Activated T-helper 1 cell treated with anti-CD3 and anti-CD28 coated beads, Interleukin-2, amount 50 U/mL, for 16 hours (primary cell): ENCODE measurements around the gene PNPLA7.
"Not testable (repeated sequence)": the region's sequence is repeated elsewhere in the genome, so short reads cannot be mapped to it uniquely, and the experiment has no call there.

Experiments used
- DNase-seq, 2 donors: peaks; one replicate each; pipeline ENCODE4 v3.0.0-alpha.2; 2020; ENCODE audit warnings: low read depth in 1 of 2, low spot score in 1 of 2

Gene PNPLA7

DNA sequence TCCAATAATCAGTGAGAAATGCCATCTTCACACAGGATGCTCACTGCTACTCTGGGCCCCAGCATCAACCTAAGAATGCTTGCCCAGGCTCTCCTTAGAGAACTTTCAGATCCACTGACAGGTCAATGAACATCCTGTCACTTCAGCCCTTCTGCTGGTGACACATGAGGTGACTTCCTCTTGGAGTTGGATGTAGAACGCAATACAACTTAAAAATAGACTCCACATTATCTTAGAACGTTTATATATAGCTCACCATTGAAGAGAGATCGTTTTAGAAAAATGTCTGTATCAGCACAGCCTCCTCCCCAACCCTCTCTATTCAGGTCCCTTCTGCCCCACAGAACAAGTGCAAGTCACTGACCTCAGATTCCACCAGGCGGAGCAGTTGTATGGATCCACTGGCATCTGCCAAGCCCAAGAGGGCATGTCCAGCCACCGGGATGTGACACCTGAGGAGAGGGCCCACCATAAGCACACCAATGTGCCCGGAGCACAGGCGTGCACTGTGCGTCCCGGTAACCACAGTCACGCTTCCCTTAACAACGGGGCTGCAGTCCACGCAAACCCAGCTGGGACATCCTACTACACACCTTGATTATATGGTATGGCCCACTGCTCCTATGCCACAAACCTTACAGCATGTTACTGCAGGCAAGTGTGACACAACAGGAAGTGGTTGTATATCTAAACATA is 25.7 kb upstream of the PNPLA7 start:
- no peak for DNase-seq

DNA sequence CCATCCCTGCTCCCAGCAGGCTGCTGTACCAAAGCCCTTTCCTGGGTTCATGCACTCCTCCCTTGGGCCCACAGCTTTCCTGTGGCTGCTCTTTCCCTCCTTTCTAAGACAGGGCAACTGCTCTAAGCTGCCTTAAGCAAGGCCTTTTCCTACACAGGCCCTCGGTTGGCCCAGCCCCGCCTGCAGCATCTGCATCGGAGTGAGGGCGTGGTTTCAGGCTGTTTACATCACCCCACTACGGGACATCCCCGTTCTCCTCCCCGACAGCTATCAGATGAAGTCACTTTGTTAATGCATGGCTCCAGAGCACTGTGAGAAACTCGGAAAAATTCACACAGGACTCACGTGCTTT is 25.1 kb upstream of the PNPLA7 start:
- DNase-seq = no peak

DNA sequence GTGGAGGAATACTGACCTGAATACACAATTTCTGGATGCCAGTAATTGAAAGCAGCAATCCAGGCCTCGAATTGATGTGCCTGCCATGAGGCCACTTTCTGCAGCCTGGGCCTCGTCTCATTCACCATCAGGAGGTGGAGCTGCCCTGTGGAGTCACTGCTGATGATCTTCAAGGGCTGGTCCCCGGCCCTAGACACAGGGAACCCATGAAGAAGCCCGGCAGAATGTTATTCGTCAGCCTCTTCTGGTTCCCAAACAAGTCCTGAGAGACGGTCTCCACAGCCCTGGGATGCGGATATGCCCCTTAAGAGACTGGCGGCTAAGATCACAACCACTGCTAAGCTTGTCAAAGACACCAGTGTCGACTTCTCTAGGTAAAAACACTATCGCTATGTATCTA is 24.0 kb upstream of the PNPLA7 start:
- DNase-seq = no peak

DNA sequence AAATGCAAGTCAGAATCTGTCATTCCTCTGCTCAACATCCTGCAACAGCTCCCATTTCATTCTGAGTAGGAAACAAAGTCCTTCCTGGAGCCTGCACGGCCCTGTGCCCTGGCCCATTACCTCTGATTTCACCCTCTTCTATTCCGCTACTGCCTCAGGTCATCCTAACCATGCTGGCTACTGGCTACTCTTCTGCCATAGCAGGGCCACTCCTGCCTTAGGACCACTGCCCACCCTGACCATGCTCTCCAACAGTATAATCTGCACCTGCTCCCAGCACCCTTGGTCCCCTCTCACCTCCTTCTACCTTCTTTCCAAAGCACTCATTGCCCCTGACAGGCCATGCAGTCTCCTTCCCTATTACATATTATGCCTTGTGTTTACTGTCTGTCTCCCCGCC is 20.4 kb upstream of the PNPLA7 start:
- no peak for DNase-seq

DNA sequence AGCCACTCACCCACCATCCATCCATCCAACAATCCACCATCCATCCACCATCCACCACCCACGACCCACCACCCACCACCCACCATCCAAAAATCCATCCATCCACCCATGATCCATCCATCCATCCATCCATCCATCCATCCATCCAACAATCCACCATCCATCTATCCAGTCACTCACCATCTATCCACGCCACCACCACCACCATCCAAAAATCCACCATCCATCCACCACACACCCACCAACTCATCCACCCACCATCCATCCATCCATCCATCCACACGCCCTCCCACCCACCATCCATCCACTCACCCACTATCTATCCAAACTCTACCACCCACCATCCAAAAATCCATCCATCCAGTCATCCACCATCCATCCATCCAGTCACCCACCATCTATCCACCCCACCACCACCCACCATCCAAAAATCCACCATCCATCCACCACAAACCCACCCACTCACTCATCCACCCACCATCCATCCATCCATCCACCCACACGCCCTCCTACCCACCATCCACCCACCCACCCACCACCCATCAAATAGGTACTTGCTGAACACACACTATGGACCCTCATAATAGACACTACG is 19.5 kb upstream of the PNPLA7 start:
- DNase-seq = no peak

DNA sequence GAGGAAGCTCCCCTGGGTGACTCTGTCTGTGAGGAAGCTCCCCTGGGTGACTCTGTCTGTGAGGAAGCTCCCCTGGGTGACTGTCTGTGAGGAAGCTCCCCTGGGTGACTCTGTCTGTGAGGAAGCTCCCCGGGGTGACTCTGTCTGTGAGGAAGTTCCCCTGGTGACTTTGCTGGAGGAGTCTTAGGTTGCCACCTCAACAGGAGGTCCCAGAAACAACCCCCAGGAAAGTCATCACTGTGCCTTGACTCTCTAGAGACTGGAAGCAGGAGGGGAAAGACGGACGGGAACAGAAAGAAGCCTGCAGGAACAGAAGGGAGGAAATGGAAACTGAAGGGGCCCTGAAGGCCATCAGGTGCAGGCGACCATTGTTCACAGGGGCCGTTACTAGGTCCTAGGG is 18.2 kb upstream of the PNPLA7 start:
- not testable (repeated sequence) for DNase-seq

DNA sequence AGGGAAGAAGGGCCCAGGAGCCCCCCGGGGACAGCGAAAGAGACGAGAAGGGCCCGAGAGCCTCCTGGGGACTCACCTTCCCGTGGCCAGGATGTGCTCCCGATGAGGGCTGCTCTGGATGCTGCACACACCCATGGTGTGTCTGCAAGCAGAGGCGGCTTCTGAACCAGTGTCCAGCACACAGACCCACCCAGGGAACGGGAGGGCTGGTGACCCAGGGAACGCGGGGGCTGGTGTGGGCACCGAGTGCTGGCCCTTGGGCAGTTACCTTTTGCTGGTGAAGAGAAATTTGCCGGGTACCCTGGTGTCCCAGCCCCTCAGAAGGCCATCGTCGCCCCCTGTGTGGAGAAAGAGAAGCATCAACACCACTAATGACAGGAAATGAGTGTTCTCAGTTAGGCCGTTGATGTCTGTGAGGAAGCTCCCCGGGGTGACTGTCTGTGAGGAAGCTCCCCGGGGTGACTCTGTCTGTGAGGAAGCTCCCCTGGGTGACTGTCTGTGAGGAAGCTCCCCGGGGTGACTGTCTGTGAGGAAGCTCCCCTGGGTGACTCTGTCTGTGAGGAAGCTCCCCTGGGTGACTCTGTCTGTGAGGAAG is 14.7 kb upstream of the PNPLA7 start:
- no peak for DNase-seq

DNA sequence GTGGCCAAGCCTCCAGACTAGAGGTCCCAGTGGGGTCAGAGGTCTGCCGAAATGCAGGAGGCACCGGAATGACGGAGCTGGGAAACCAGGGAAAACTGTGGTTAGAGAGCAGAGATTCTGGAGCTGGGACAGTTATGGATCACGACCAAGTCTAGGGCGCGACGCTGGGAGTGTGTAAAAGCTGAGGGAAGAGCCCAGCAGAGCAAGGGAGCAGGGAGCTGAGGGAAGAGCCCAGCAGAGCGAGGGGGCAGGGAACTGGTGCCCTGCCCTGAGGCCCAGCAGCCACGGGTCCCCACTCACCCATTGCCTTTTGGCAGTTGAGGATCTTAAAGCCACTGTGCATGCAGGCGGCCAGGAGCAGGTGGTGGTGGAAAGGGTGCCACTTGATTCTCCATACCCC is 13.9 kb upstream of the PNPLA7 start:
- DNase-seq = no peak

DNA sequence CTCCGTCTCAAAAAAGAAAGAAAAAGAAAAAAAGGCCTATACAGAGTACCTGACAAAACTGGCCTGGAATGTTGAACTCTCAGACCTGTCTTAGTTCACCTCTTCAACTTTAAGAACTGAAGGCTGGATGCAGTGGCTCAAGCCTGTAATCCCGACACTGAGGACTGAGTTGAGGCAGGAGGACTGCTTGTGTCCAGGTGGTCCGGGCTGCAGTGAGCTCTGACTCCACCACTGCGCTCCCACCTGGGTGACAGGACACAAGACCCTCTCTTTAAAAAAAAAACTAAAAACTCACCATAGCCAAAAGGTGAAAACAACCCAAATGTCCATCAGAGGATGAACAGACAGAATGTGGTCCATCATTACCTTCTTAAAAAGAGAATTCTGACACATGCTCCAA is 7.9 kb upstream of the PNPLA7 start:
- DNase-seq = no peak

DNA sequence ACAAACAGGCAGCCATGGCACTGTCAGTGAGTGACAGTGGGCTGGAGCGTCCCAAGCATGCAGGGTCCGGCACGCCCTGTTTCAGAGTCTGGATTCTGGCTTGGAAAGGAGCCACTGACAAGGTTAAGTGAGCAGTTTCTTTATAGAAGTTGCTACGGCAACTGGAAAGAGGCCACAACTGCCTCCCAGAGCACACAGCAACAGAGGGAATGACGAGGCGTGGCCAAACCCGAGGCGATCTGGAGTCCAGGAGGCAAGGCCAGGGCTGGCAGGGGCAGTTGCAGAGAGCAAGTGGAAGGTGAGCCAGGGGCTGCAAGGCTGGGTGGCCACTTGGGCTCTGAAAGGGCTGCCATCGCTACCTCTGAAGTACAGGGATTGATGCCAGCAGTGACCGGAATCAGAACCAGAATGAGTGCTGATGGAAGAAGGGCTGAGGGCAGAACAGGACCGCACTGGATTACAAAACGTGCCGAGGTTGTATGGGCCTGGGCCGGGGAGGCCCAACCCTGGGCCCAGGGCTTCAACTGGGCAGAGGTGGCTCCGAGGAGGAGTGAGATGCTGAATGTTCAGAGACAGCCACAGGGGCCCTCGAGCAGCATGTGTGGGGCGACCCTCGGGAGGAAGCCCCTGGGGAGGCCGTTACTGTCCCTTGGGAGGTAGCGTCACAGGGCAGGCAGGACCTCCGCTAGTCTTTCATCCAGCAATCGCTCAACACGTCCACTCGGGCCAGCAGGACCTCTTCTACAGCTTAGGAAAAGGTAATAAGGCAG is 6.1 kb upstream of the PNPLA7 start:
- DNase-seq = no peak

DNA sequence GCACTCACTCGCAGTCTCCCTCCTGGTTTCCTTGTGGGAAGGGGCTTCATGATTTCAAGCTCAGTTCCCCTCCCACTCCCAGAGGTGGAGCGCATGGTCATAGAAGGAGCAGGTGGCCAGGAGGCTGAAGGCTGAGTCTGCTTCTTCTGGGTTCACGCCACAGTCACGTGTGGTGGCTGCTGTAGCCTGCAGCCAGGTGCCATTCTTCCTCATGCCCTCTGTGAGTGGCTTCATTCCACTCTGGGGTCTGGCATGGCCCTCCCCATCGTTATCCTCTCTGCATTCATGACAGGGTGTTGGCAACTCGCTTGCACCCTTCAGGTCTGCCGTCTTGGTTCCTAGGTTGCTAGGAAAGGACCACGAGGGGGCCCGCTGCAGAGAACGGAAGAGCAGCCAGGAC is 5.0 kb upstream of the PNPLA7 start:
- DNase-seq = no peak

DNA sequence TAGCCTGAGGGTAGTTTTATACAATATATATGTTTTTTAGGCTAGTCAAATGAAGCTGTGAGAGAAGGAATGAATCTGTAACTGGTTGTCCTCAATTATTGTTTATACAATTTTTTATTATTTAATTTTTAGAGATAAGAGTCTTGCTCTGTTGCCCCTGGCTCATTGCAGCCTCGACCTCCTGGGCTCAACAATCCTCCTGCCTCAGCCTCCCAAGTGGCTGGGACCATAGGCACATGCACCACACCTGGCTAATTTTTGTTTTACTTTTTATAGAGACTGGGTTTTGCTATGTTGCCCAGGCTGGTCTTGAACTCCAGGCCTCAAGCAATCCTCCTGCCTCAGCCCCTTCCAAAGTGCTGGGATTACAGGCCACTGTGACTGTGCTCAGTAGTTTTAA is 4.1 kb upstream of the PNPLA7 start:
- DNase-seq = no peak

DNA sequence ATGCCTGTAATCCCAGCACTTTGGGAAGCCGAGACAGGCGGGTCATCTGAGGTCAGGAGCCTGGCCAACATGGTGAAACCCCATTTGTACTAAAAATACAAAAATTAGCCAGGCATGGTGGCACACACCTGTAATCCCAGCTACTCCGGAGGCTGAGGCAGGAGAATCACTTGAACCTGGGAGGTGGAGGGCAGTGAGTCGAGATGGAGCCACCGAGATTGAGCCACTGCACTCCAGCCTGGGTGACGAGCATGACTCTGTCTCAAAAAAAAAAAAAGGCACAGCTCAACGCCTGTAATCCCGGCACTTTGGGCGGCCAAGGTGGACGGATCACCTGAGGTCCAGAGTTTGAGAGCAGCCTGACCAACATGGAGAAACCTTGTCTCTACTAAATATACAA is 3.5 kb upstream of the PNPLA7 start:
- not testable (repeated sequence) for DNase-seq

DNA sequence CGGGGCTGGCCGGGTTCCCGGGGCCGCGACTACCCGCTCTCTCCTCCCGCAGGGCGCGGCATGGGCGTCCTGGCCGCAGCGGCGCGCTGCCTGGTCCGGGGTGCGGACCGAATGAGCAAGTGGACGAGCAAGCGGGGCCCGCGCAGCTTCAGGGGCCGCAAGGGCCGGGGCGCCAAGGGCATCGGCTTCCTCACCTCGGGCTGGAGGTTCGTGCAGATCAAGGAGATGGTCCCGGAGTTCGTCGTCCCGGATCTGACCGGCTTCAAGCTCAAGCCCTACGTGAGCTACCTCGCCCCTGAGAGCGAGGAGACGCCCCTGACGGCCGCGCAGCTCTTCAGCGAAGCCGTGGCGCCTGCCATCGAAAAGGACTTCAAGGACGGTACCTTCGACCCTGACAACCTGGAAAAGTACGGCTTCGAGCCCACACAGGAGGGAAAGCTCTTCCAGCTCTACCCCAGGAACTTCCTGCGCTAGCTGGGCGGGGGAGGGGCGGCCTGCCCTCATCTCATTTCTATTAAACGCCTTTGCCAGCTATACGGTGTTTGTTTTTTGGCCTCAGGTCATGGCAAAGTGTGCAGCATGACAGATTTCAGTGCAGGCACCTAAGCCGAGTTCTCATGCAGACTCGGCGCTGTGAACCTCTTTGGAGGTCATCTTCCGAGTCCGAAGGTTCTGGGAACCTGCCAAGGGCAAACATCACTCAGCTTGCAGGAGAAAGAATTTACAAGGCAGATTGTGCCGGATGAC is 2.0 kb upstream of the PNPLA7 start:
- DNase-seq = no peak

DNA sequence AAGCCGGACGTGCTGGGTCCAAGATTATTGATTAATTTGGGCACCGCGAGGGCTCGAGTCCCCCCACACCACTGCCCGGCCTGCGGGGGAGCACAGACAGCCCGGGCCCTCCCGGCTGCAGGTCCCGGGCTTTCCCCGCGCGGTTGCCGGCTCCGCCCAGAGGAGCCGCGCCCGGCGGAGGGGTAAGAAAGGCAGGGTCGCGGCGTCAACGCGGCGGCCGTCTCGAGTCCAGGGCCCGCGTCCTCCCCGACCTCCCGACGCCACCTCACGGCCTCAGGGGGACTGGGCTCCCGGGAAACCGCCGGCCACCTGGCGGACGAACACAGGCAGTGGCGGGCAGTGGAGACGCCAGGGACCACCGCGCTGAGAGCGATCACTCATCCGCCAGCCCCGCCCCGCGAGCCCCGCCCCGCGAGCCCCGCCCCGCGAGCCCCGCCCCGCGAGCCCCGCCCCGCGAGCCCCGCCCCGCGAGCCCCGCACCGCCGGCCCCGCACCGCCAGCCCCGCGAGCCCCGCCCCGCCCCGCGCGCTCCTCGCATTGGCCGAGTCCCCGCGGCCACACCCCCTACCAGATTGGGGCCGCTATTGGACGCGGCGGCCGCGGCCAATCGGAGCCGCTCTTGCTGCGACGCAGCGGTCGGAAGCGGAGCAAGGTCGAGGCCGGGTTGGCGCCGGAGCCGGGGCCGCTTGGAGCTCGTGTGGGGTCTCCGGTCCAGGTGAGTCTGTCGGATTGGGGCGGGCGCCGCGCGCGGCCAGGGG is 1.2 kb upstream of the PNPLA7 start, which contains the start of gene MRPL41:
MRPL41 (plus strand) TSS at position 616 of the 758 bp plus-strand sequence. CDS start 203 bp downstream, outside the sequence.
- DNase-seq = peak; percentile 73 to 84

DNA sequence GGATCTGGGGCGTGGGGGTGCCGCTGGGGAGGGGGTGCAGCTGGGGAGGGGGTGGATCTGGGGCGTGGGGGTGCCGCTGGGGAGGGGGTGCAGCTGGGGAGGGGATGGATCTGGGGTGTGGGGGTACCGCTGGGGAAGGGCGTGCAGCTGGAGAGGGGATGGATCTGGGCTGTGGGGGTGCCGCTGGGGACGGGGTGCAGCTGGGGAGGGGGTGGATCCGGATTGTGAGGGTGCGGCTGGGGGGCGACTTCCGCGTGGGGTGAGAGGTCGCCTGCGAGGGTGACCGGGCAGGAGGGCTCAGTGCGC is 709 bp upstream of the PNPLA7 start:
- DNase-seq = not testable (repeated sequence)

DNA sequence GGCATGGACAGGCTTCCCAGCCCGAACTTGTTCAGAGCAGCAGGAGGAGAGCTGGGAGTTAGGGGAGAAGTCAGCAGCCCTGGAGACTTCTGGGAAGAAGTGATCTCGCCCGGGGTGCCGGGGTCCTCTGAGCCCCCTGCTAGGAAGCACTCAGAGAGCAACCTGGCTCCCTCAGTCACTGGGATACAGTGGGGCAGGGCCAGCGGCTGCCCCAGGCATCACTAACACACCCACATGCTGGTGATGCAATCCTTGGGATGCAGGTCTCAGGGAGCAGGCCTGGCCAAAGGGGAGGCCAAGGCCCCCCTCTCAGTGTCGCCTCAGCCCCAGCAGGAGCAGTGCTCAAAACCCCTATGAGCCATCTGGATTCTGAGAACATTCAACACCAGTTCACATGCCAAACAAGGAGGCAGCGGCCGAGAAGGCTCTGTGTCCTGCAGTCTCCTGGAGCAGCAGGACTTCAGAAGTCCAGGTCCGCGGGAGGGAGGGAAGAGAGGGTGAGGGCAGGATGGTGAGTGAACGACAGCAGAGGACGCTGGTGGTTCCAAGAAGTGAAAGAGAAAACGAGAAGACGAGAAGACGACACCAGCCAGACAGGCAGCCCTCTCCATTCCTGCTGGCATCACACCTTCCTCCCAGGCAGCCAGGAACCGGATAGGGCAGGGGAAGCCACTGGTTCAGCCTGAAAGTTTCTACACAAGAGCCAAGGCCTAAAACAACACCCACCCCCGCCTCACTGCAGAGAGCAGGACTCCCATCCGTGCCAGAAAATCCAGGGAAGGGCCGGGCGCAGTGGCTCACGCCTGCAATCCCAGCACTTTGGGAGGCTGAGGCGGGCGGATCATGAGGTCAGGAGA is 2.3 kb downstream of the PNPLA7 start:
- no peak for DNase-seq

DNA sequence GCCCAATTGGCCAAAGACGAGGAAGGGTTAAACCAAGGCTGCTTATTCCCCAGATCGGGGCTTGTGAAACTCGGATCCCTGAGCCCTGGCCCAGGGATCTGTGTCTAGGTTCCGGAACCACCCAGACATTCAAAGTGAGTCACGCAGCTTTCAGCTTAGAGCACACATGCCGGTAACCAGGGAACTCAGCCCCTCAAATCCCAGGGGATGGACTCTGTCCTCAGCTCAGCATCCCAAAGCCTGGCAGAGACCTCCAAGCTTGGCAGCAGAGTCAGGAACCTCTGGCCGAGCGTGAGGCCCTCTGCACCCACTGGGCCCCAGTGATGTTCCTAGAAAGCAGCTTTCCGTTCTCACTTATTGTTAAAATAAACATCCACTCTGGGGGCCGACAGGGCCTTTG is 5.1 kb downstream of the PNPLA7 start:
- DNase-seq = no peak

DNA sequence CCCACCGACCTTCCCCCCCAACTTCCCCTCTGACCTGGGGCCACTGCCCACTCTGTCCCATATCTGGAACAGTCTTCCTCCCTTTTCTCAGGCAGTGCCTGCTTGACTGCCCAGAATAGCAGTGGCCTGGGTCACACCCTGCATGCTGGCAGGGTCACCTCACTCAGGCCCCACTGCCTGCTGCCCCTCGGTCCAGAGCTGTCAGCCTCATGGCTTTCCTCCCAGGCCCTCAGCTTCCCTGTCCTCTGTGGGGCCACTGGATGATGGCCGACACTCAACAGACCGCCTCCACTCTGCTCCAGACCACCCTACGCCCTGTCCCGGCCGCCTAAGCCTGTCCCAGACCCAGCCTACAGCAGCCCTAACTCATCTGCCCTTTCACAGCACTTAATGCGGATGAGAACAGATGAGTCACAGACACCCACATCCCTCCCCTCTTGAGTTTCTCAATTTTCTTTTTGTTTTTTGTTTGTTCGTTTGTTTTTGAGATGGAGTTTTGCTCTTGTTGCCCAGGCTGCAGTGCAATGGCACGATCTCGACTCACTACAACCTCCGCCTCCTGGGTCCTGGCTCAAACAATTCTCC is 5.9 kb downstream of the PNPLA7 start:
- DNase-seq = no peak
